ENCODE measurements around the gene FAM149B1.

GRCh38 chr10:73247509-73248258 lies 79.8 kb downstream of the FAM149B1 start:
- TF ChIP-seq EZH2 (IDR thresholded peaks at IDR 0.05) (no peak), CTCF (IDR thresholded peaks at IDR 0.05 in 2 of 3, conservative IDR thresholded peaks at IDR 0.05 in 1 of 3; ENCODE audit: borderline replicate concordance in 1 of 3, insufficient read depth in 1 of 3, low read depth in 2 of 3, low read length in 2 of 3) (no peak), POLR2A (IDR thresholded peaks at IDR 0.05; ENCODE audit: borderline replicate concordance, extremely low read depth, insufficient read depth, insufficient read length) (no peak)
- TF ChIP-seq, protein P1, sequence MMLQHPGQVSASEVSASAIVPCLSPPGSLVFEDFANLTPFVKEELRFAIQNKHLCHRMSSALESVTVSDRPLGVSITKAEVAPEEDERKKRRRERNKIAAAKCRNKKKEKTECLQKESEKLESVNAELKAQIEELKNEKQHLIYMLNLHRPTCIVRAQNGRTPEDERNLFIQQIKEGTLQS (IDR thresholded peaks at IDR 0.05), result no peak

Measured in HCT116 (cell line).